Endothelial cell of umbilical vein (primary cell): ENCODE results near the gene PRLHR. TPM values are rescaled to one million over a fixed set of nuclear protein-coding genes. Genes with fewer than 3 reads are reported as not detected.

Experiments
- BruUV-seq: library from RNA; stranded (reverse); fragments of 400-500 nt; replicated peaks from 2 replicates; lab custom pipeline; 2021; lab: Mats Ljungman, UMichigan
- CTCF ChIA-PET: fragments of 300-600, 350-600 bp; sonication (Branson Sonifier 250); formaldehyde crosslinking; loops from one replicate; lab custom pipeline; 2021; ENCODE audit warnings: antibody characterized with exemption, inconsistent platforms; lab: Charles Lee
- POLR2A ChIA-PET: fragments of 300-600, 350-600 bp; sonication (Branson Sonifier 250); formaldehyde crosslinking; loops from one replicate; lab custom pipeline; 2021; ENCODE audit warnings: antibody characterized with exemption, inconsistent platforms; lab: Charles Lee
- DNase-seq: peaks from one replicate; pipeline ENCODE4 v3.0.0-alpha.2; 2011; ENCODE audit warnings: low read depth, low spot score
- FAIRE-seq: peaks from 2 replicates; lab custom pipeline; 2011; peaks lifted over from hg19 to GRCh38; lab: Jason Lieb, UNC
- H2AFZ ChIP-seq: 2 replicates; pipeline ENCODE4 v1.6.0; 2012; ENCODE audit warnings: low read depth, low read length, control low read depth, inconsistent platforms
- H3K27ac ChIP-seq: 2 replicates; pipeline ENCODE4 v1.5.1; 2011; ENCODE audit warnings: low read depth, mild to moderate bottlenecking, control low read depth, low read length, moderate library complexity; ENCODE audit not compliant: insufficient read depth
- H3K27me3 ChIP-seq, 2 experiments: 2 replicates each; pipeline versions ENCODE4 v1.6.0 to v1.6.1; 2011; ENCODE audit warnings: low read length in 2 of 2, mixed read lengths in 1 of 2; ENCODE audit not compliant: control insufficient read depth in 2 of 2, insufficient read depth in 2 of 2
- H3K36me3 ChIP-seq, 2 experiments: 2 replicates in 1 of 2; 3 replicates in 1 of 2; pipeline ENCODE4 v1.5.1; 2011; ENCODE audit warnings: low read length in 2 of 2, mild to moderate bottlenecking in 1 of 2, moderate library complexity in 1 of 2; ENCODE audit not compliant: control insufficient read depth in 2 of 2, insufficient read depth in 2 of 2; ENCODE audit errors: extremely low read depth in 1 of 2
- H3K4me1 ChIP-seq: 3 replicates; pipeline ENCODE4 v1.5.1; 2011; ENCODE audit warnings: mild to moderate bottlenecking, low read length; ENCODE audit not compliant: control insufficient read depth, insufficient read depth; ENCODE audit errors: extremely low read depth
- H3K4me2 ChIP-seq: 2 replicates; pipeline ENCODE4 v1.6.1; 2011; ENCODE audit warnings: low read length, control low read depth, mixed read lengths; ENCODE audit not compliant: insufficient read depth
- H3K4me3 ChIP-seq, 3 experiments: fragments of 200-600 bp in 1 of 3; sonication (generic), shearing (Covaris generic) in 1 of 3; replicated peaks in 1 of 3; 2 replicates each; pipeline ENCODE4 v1.5.1; 2011 to 2016; ENCODE audit warnings: control low read depth in 3 of 3, low read length in 3 of 3, mild to moderate bottlenecking in 2 of 3, inconsistent platforms in 1 of 3, low read depth in 1 of 3, moderate library complexity in 1 of 3; ENCODE audit not compliant: insufficient read depth in 1 of 3
- H3K79me2 ChIP-seq: 2 replicates; pipeline ENCODE4 v1.6.0; 2012; ENCODE audit warnings: low read length, inconsistent platforms; ENCODE audit not compliant: control insufficient read depth, insufficient read depth
- H3K9ac ChIP-seq: replicated peaks from 2 replicates; pipeline ENCODE3; 2011; ENCODE audit warnings: low read length, control low read depth; ENCODE audit not compliant: insufficient read depth; ENCODE audit errors: extremely low read depth
- H3K9me1 ChIP-seq: replicated peaks from 3 replicates; pipeline ENCODE4 v1.6.0; 2011; ENCODE audit warnings: mild to moderate bottlenecking, low read length; ENCODE audit not compliant: control insufficient read depth, insufficient read depth; ENCODE audit errors: extremely low read depth
- H3K9me3 ChIP-seq: replicated peaks from 2 replicates; pipeline ENCODE4 v1.5.1; 2012; ENCODE audit warnings: low read length, inconsistent platforms; ENCODE audit not compliant: control insufficient read depth, insufficient read depth
- H4K20me1 ChIP-seq: replicated peaks from 2 replicates; pipeline ENCODE3; 2011; ENCODE audit warnings: mild to moderate bottlenecking, low read length; ENCODE audit not compliant: control insufficient read depth, insufficient read depth; ENCODE audit errors: extremely low read depth
- EZH2 ChIP-seq: IDR thresholded peaks from 2 replicates; pipeline ENCODE4 v1.6.1; 2012; ENCODE audit warnings: borderline replicate concordance, low read depth, mild to moderate bottlenecking, moderate library complexity, low read length, inconsistent platforms; ENCODE audit not compliant: severe bottlenecking
- FOS ChIP-seq: IDR thresholded peaks from 2 replicates; pipeline ENCODE4 v1.6.1; 2011; ENCODE audit warnings: mild to moderate bottlenecking, low read length, moderate library complexity, borderline replicate concordance; ENCODE audit not compliant: insufficient read depth
- GATA2 ChIP-seq: IDR thresholded peaks from 2 replicates; pipeline ENCODE4 v1.7.0; 2011; ENCODE audit warnings: low read depth, mild to moderate bottlenecking, moderate library complexity, mixed read lengths, low read length; ENCODE audit not compliant: insufficient read length, insufficient read depth
- JUN ChIP-seq: IDR thresholded peaks from 2 replicates; pipeline ENCODE4 v1.6.1; 2011; ENCODE audit warnings: borderline replicate concordance, low read depth; ENCODE audit not compliant: insufficient read length, insufficient read depth
- MAX ChIP-seq: IDR thresholded peaks from 2 replicates; pipeline ENCODE4 v1.6.1; 2011; ENCODE audit not compliant: insufficient read depth, insufficient read length
- MYC ChIP-seq: IDR thresholded peaks from one replicate; pipeline ENCODE4 v1.6.1; 2011; ENCODE audit warnings: mild to moderate bottlenecking, low read depth, low read length
- POLR2A ChIP-seq: IDR thresholded peaks from 2 replicates; pipeline ENCODE4 v1.6.1; 2012; ENCODE audit warnings: low read depth, mild to moderate bottlenecking, control low read depth, low read length
- POLR2AphosphoS5 ChIP-seq: IDR thresholded peaks from 2 replicates; pipeline ENCODE4 v1.6.1; 2012; ENCODE audit warnings: low read depth, mild to moderate bottlenecking, control low read depth, low read length, moderate library complexity; ENCODE audit not compliant: insufficient read depth
- dilution Hi-C: fragments of 300-500 bp; cut with MboI; formaldehyde crosslinking; loops from one replicate; pipeline ENCODE4 v1.15.0; 2019; ENCODE audit warnings: low sequenced_read_pairs; ENCODE audit not compliant: extremely low pct_ligation_motif_present
- intact Hi-C: fragments of 100-400 bp; cut with micrococcal nuclease; formaldehyde crosslinking; loops from one replicate; pipeline ENCODE4 v1.10.0; 2022
- polyA plus RNA-seq, 4 experiments: library from polyadenylated mRNA; depleted of rRNA in 3 of 4; stranded (reverse) in 3 of 4; unstranded in 1 of 4; fragments of >200 nt; gene quantifications; 2 replicates each; pipeline versions ENCODE4 v1.2.1 to v1.2.3, GENCODE V29; 2011 to 2012; ENCODE audit warnings: missing spikeins in 1 of 4
- total RNA-seq: library from RNA; stranded (reverse); gene quantifications from 2 replicates; pipeline ENCODE4 v1.2.3, GENCODE V29; 2021
- TF ChIP-seq, protein P1 (sequence below), 2 donors: IDR thresholded peaks; 1 replicate in 1 of 2; 2 replicates in 1 of 2; pipeline ENCODE4 v1.5.1; 2011; ENCODE audit warnings: low read length in 2 of 2, mild to moderate bottlenecking in 2 of 2, moderate library complexity in 2 of 2, control low read depth in 1 of 2, inconsistent platforms in 1 of 2, low read depth in 1 of 2; ENCODE audit not compliant: insufficient read depth in 1 of 2; ENCODE audit errors: extremely low read depth in 1 of 2

Gene PRLHR
- total and polyA plus RNA-seq, 2 donors (not counting 3 experiments of a cell fraction or from before 2014, with no cell fraction given), result not detected

- dilution Hi-C loops, result no loop called here
- no peak overlapping the region for H3K4me3 ChIP-seq
- H4K20me1 ChIP-seq, result no peaks in the 10 kb centered on the region
- DNase-seq (no peak), FAIRE-seq (no peak)
- H3K9me1 ChIP-seq, result no peaks in the 10 kb centered on the region
- H3K9ac ChIP-seq, result no peak overlapping the region
- H2AFZ ChIP-seq, result no peak overlapping the region
- H3K36me3 ChIP-seq, result no peaks in the 10 kb centered on the region
- no TSS peak for BruUV-seq
- H3K4me2 ChIP-seq, result no peak overlapping the region
- no peaks in the 10 kb centered on the region for H3K9me3 ChIP-seq
- no peaks in the 10 kb centered on the region for H3K4me1 ChIP-seq
- ChIA-PET POLR2A (no interaction called here), CTCF (interaction anchor here (4.3 to 8.3 kb wide), 3 partner anchors 150 to 278 kb away, joined by 45 to 168 read pairs (median 84); no protein-coding TSS in a partner anchor)
- TF ChIP-seq POLR2A, result no peak
- no peak for TF ChIP-seq POLR2AphosphoS5
- TF ChIP-seq MAX, result no peak
- TF ChIP-seq FOS, result no peak
- TF ChIP-seq, protein P1, sequence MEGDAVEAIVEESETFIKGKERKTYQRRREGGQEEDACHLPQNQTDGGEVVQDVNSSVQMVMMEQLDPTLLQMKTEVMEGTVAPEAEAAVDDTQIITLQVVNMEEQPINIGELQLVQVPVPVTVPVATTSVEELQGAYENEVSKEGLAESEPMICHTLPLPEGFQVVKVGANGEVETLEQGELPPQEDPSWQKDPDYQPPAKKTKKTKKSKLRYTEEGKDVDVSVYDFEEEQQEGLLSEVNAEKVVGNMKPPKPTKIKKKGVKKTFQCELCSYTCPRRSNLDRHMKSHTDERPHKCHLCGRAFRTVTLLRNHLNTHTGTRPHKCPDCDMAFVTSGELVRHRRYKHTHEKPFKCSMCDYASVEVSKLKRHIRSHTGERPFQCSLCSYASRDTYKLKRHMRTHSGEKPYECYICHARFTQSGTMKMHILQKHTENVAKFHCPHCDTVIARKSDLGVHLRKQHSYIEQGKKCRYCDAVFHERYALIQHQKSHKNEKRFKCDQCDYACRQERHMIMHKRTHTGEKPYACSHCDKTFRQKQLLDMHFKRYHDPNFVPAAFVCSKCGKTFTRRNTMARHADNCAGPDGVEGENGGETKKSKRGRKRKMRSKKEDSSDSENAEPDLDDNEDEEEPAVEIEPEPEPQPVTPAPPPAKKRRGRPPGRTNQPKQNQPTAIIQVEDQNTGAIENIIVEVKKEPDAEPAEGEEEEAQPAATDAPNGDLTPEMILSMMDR (IDR thresholded peaks at IDR 0.05; ENCODE audit: extremely low read depth in 1 of 2, insufficient read depth in 1 of 2, low read depth in 1 of 2, low read length in 2 of 2), result no peak
- no peak for TF ChIP-seq JUN
- TF ChIP-seq GATA2, result no peak
- TF ChIP-seq MYC, result no peak
- no peak for TF ChIP-seq EZH2
- H3K27ac ChIP-seq, result no peak overlapping the region
- intact Hi-C loops, result no loop called here
- no peaks in the 10 kb centered on the region for H3K79me2 ChIP-seq
- peaks cover 0 to 6% of the 10 kb centered on the region in 2 experiments for H3K27me3 ChIP-seq
Measured at GRCh38 chr10:118571123-118571522, 24.3 kb downstream of the PRLHR start.
